Right cardiac atrium (tissue), 5 donors: ENCODE data around the gene SLC10A1. TPM values are rescaled to one million over a fixed set of nuclear protein-coding genes. Genes with fewer than 3 reads are reported as not detected.

ENCODE experiments used
- ATAC-seq, 2 donors: fragments of 200-7000 bp; cut with Tn5 transposase; one replicate each; pipeline versions ENCODE4 v1.8.0 to v1.9.1; 2020; ENCODE audit warnings: moderate library complexity in 2 of 2, mild to moderate bottlenecking in 1 of 2
- DNase-seq, 3 donors: peaks; one replicate each; pipeline ENCODE4 v3.0.0-alpha.2; 2020
- H3K27ac ChIP-seq: one replicate; pipeline ENCODE4 v1.5.1; 2013; ENCODE audit warnings: mild to moderate bottlenecking, low read length, control low read depth, moderate library complexity
- H3K27me3 ChIP-seq: one replicate; pipeline ENCODE4 v1.6.1; 2013; ENCODE audit not compliant: control insufficient read depth, insufficient read depth
- H3K4me1 ChIP-seq: one replicate; pipeline ENCODE4 v1.6.1; 2013; ENCODE audit warnings: low read length; ENCODE audit not compliant: control insufficient read depth, insufficient read depth
- H3K4me3 ChIP-seq: one replicate; pipeline ENCODE4 v1.5.1; 2013; ENCODE audit warnings: low read length, control low read depth
- H3K9me3 ChIP-seq: one replicate; pipeline ENCODE4 v1.6.1; 2013; ENCODE audit warnings: low read length; ENCODE audit not compliant: control insufficient read depth
- WGBS: extraction: QIAGEN DNeasy Blood & Tissue Kit; methylation state at CpG from one replicate; pipeline ENCODE4 v1.1.7; 2013; 5-methylcytosine and 5-hydroxymethylcytosine counted together
- intact Hi-C, 4 donors: fragments of 100-400 bp; cut with DNase I; formaldehyde crosslinking; loops; one replicate each; pipeline versions ENCODE4 v1.11.0 to v1.14.0; 2022 to 2023
- polyA plus RNA-seq: library from polyadenylated mRNA; stranded (reverse); fragments of 200-250 nt; gene quantifications from one replicate; pipeline ENCODE4 v1.2.3, GENCODE V29; 2013
- total RNA-seq, 4 donors: library from RNA; stranded (reverse); fragmentation: NEBNext Ultra II Directional; extraction: Animal tissue kit (Norgen Biotek cat#: 25700); gene quantifications; one replicate each; pipeline ENCODE4 v1.2.1, GENCODE V29; 2021
- donor health status: healthy with polysubstance abuse.
- donor health status: DM: no; HTN: yes; CAD: no.
- donor health status: DM: no; HTN: no; CAD: no.
- donor health status: DM: no; HTN: yes; CAD: no; lungs with severe emphysema.
- donor health status: DM: yes; HTN: yes; CAD: no.

Gene SLC10A1
- total and polyA plus RNA-seq, 5 donors: not detected

- intact Hi-C loops: no loop called here
- Histone ChIP-seq H3K9me3 (no peaks in the 10 kb centered on the region), H3K4me3 (peak overlapping the region; percentile 90), H3K27me3 (no peaks in the 10 kb centered on the region), H3K4me1 (peaks cover 7% of the 10 kb centered on the region), H3K27ac (no peak overlapping the region)
- no peak for DNase-seq
- 70% methylated on average over 8 of the region's 8 CpGs for WGBS
- ATAC-seq: no peak
Observed at GRCh38 chr14:69768873-69769272, 28.2 kb downstream of the SLC10A1 start.

- Histone ChIP-seq H3K4me1 (peaks cover 7% of the 10 kb centered on the region), H3K27ac (peak overlapping the region; percentile 96), H3K4me3 (peak overlapping the region; percentile 90), H3K27me3 (no peaks in the 10 kb centered on the region), H3K9me3 (no peaks in the 10 kb centered on the region)
- intact Hi-C loops: no loop called here
- peak; percentile 92 for ATAC-seq
- DNase-seq: peak; percentile 94 to 97 (median 96)
- WGBS: under 1% methylated on average over 54 of the region's 54 CpGs
Observed at GRCh38 chr14:69767369-69767999, 29.6 kb downstream of the SLC10A1 start.

GRCh38 chr14:69766984-69767368 is 30.1 kb downstream of the SLC10A1 start, which contains the start of gene SRSF5:
TSS of gene SRSF5 (plus strand) at chr14:69767142. CDS start at chr14:69768157, 1,015 bp downstream.
- intact Hi-C loops: no loop called here
- WGBS: under 1% methylated on average over 31 of the region's 31 CpGs
- Histone ChIP-seq H3K4me3 (peak within 1 kb of the TSS; percentile 90), H3K4me1 (peaks cover 7% of the 10 kb centered on the region), H3K27me3 (no peaks in the 10 kb centered on the region), H3K9me3 (no peaks in the 10 kb centered on the region), H3K27ac (peak within 1 kb of the TSS; percentile 96)
- DNase-seq: peak; percentile 96 to 99 (median 98)
- ATAC-seq: peak; percentile 97 to 98

GRCh38 chr14:69763761-69764510 is 33.1 kb downstream of the SLC10A1 start:
- Histone ChIP-seq H3K4me3 (no peak overlapping the region), H3K4me1 (peaks cover 5% of the 10 kb centered on the region), H3K27ac (no peak overlapping the region), H3K9me3 (no peaks in the 10 kb centered on the region), H3K27me3 (no peaks in the 10 kb centered on the region)
- ATAC-seq: no peak
- DNase-seq: no peak
- intact Hi-C loops: no loop called here
- 76% methylated on average over 6 of the region's 6 CpGs for WGBS

GRCh38 chr14:69760810-69761209 is 36.2 kb downstream of the SLC10A1 start:
- no peaks in the 10 kb centered on the region for H3K27me3 ChIP-seq
- no peaks in the 10 kb centered on the region for H3K9me3 ChIP-seq
- no peak overlapping the region for H3K4me3 ChIP-seq
- H3K27ac ChIP-seq: no peak overlapping the region
- H3K4me1 ChIP-seq: no peaks in the 10 kb centered on the region
- DNase-seq (no peak), ATAC-seq (peak; percentile 26 to 66)
- WGBS: 45% methylated on average over 1 of the region's 1 CpG
- intact Hi-C loops: no loop called here

GRCh38 chr14:69756298-69756697 is 40.7 kb downstream of the SLC10A1 start:
- intact Hi-C loops: no loop called here
- DNase-seq (no peak), ATAC-seq (no peak)
- no peak overlapping the region for H3K27ac ChIP-seq
- no peaks in the 10 kb centered on the region for H3K9me3 ChIP-seq
- H3K27me3 ChIP-seq: no peaks in the 10 kb centered on the region
- no peaks in the 10 kb centered on the region for H3K4me1 ChIP-seq
- WGBS: 70% methylated on average over 3 of the region's 3 CpGs
- H3K4me3 ChIP-seq: no peak overlapping the region

GRCh38 chr14:69755784-69756183 is 41.3 kb downstream of the SLC10A1 start:
- no peak overlapping the region for H3K27ac ChIP-seq
- H3K9me3 ChIP-seq: no peaks in the 10 kb centered on the region
- DNase-seq (no peak), ATAC-seq (no peak)
- no peak overlapping the region for H3K4me3 ChIP-seq
- intact Hi-C loops: no loop called here
- H3K27me3 ChIP-seq: no peaks in the 10 kb centered on the region
- no peaks in the 10 kb centered on the region for H3K4me1 ChIP-seq
- WGBS: 58% methylated on average over 2 of the region's 2 CpGs

GRCh38 chr14:69755296-69755695 is 41.7 kb downstream of the SLC10A1 start:
- ATAC-seq: no peak
- no peak for DNase-seq
- no peak overlapping the region for H3K4me3 ChIP-seq
- intact Hi-C loops: no loop called here
- H3K27me3 ChIP-seq: no peaks in the 10 kb centered on the region
- no peak overlapping the region for H3K27ac ChIP-seq
- H3K4me1 ChIP-seq: no peaks in the 10 kb centered on the region
- no peaks in the 10 kb centered on the region for H3K9me3 ChIP-seq

- no peak overlapping the region for H3K27ac ChIP-seq
- no peaks in the 10 kb centered on the region for H3K9me3 ChIP-seq
- H3K27me3 ChIP-seq: no peaks in the 10 kb centered on the region
- 96% methylated on average over 2 of the region's 2 CpGs for WGBS
- H3K4me1 ChIP-seq: no peaks in the 10 kb centered on the region
- no peak overlapping the region for H3K4me3 ChIP-seq
- DNase-seq (no peak), ATAC-seq (no peak)
- intact Hi-C loops: no loop called here
Observed at GRCh38 chr14:69754487-69754886, 42.6 kb downstream of the SLC10A1 start.

GRCh38 chr14:69753860-69754259 is 43.2 kb downstream of the SLC10A1 start:
- intact Hi-C loops: no loop called here
- Histone ChIP-seq H3K27ac (no peak overlapping the region), H3K4me3 (no peak overlapping the region), H3K27me3 (no peaks in the 10 kb centered on the region), H3K4me1 (no peaks in the 10 kb centered on the region), H3K9me3 (no peaks in the 10 kb centered on the region)
- DNase-seq (no peak), ATAC-seq (no peak)
- WGBS: 92% methylated on average over 1 of the region's 1 CpG

- Histone ChIP-seq H3K27me3 (no peaks in the 10 kb centered on the region), H3K27ac (no peak overlapping the region), H3K4me1 (no peaks in the 10 kb centered on the region), H3K4me3 (no peak overlapping the region), H3K9me3 (no peaks in the 10 kb centered on the region)
- 51% methylated on average over 1 of the region's 1 CpG for WGBS
- ATAC-seq (no peak), DNase-seq (no peak)
- intact Hi-C loops: no loop called here
Observed at GRCh38 chr14:69752773-69753172, 44.3 kb downstream of the SLC10A1 start.
